Fibroblast of skin of right quadriceps (primary cell): ENCODE measurements around the gene LACRT.

Experiments used
- DNase-seq: peaks from one replicate; pipeline ENCODE4 v3.0.0-alpha.2; 2013

The LACRT gene

GRCh38 chr12:54631988-54632728, 2.5 kb downstream of the LACRT start:
- no peak for DNase-seq

GRCh38 chr12:54631551-54631950, 3.1 kb downstream of the LACRT start:
- DNase-seq, result no peak

- DNase-seq, result no peak
Observed at GRCh38 chr12:54629925-54630324, 4.8 kb downstream of the LACRT start.

GRCh38 chr12:54628186-54628846, 6.4 kb downstream of the LACRT start:
- no peak for DNase-seq

GRCh38 chr12:54627304-54627703, 7.4 kb downstream of the LACRT start:
- no peak for DNase-seq

- no peak for DNase-seq
Observed at GRCh38 chr12:54625598-54625997, 9.1 kb downstream of the LACRT start.

GRCh38 chr12:54624315-54625279, 10.1 kb downstream of the LACRT start:
- peak; percentile 3 for DNase-seq

- DNase-seq, result no peak
Observed at GRCh38 chr12:54622463-54623183, 12.1 kb downstream of the LACRT start.

GRCh38 chr12:54616933-54617680, 17.6 kb downstream of the LACRT start:
- no peak for DNase-seq

GRCh38 chr12:54612225-54612750, 22.4 kb downstream of the LACRT start:
- DNase-seq, result no peak

GRCh38 chr12:54611715-54612149, 23.0 kb downstream of the LACRT start:
- no peak for DNase-seq

- DNase-seq, result no peak
Observed at GRCh38 chr12:54608769-54609168, 25.9 kb downstream of the LACRT start.

- DNase-seq, result no peak
Observed at GRCh38 chr12:54608156-54608555, 26.5 kb downstream of the LACRT start.

GRCh38 chr12:54606556-54606955, 28.1 kb downstream of the LACRT start:
- DNase-seq, result no peak

- DNase-seq, result no peak
Observed at GRCh38 chr12:54605138-54605970, 29.3 kb downstream of the LACRT start.

GRCh38 chr12:54604436-54604835, 30.3 kb downstream of the LACRT start:
- no peak for DNase-seq

- DNase-seq, result no peak
Observed at GRCh38 chr12:54603872-54604271, 30.8 kb downstream of the LACRT start.

GRCh38 chr12:54603173-54603814, 31.4 kb downstream of the LACRT start:
- peak; percentile 69 for DNase-seq

GRCh38 chr12:54602661-54603060, 32.0 kb downstream of the LACRT start:
- DNase-seq, result no peak

- DNase-seq, result peak; percentile 13
Observed at GRCh38 chr12:54601841-54602240, 32.9 kb downstream of the LACRT start.
